GM03348 (cell line): ENCODE results near the gene PRXL2B.
"Not testable (repeated sequence)": the region's sequence is repeated elsewhere in the genome, so short reads cannot be mapped to it uniquely, and the experiment has no call there.

ENCODE experiments used
- DNase-seq: peaks from one replicate; pipeline ENCODE4 v3.0.0; 2012; ENCODE audit warnings: low spot score

Gene PRXL2B

GRCh38 chr1:2614145-2614544 lies 27.6 kb downstream of the PRXL2B start:
- DNase-seq: no peak

GRCh38 chr1:2617971-2618470 lies 31.4 kb downstream of the PRXL2B start:
- DNase-seq: no peak

- no peak for DNase-seq
Measured at GRCh38 chr1:2623571-2624337, 37.2 kb downstream of the PRXL2B start.

- no peak for DNase-seq
Measured at GRCh38 chr1:2624735-2625300, 38.2 kb downstream of the PRXL2B start.

- no peak for DNase-seq
Measured at GRCh38 chr1:2625311-2625710, 38.7 kb downstream of the PRXL2B start.

GRCh38 chr1:2625748-2626147 lies 39.2 kb downstream of the PRXL2B start:
- not testable (repeated sequence) for DNase-seq

- no peak for DNase-seq
Measured at GRCh38 chr1:2627746-2628145, 41.2 kb downstream of the PRXL2B start.

- no peak for DNase-seq
Measured at GRCh38 chr1:2628191-2628932, 41.8 kb downstream of the PRXL2B start.

GRCh38 chr1:2628933-2629626 lies 42.5 kb downstream of the PRXL2B start:
- no peak for DNase-seq

GRCh38 chr1:2629627-2630497 lies 43.3 kb downstream of the PRXL2B start:
- DNase-seq: no peak

- no peak for DNase-seq
Measured at GRCh38 chr1:2630498-2631135, 44.0 kb downstream of the PRXL2B start.

- peak; percentile 8 for DNase-seq
Measured at GRCh38 chr1:2631136-2632050, 44.8 kb downstream of the PRXL2B start.

GRCh38 chr1:2632051-2632430 lies 45.5 kb downstream of the PRXL2B start:
- DNase-seq: no peak

- peak; percentile 7 for DNase-seq
Measured at GRCh38 chr1:2632561-2633361, 46.2 kb downstream of the PRXL2B start, which contains the start of gene MMEL1. Gene MMEL1 (minus strand): TSS chr1:2633016. CDS start chr1:2629484, 3,532 bp downstream.

- DNase-seq: peak; percentile 6
Measured at GRCh38 chr1:2633366-2633935, 46.9 kb downstream of the PRXL2B start.

- DNase-seq: peak; percentile 7
Measured at GRCh38 chr1:2633936-2634491, 47.4 kb downstream of the PRXL2B start.

GRCh38 chr1:2635361-2636010 lies 48.9 kb downstream of the PRXL2B start:
- DNase-seq: peak; percentile 6

GRCh38 chr1:2636733-2637132 lies 50.2 kb downstream of the PRXL2B start:
- no peak for DNase-seq
